ENCODE data around the gene SELENOF. TPM values are rescaled to one million over a fixed set of nuclear protein-coding genes. Genes with fewer than 3 reads are reported as not detected.

SELENOF gene
- total RNA-seq, 1 experiment from 2014 or later: 175 TPM

GRCh38 chr1:86875722-86876121 lies 38.2 kb downstream of the SELENOF start:
- Histone ChIP-seq H2AFZ (ENCODE audit: low read depth, low read length, poor library complexity, severe bottlenecking) (no peak overlapping the region), H3K4me3 (replicated peaks in 1 of 2; ENCODE audit: low read depth in 1 of 2, low read length in 2 of 2) (no peak overlapping the region), H3K79me2 (ENCODE audit: insufficient read depth, low read length) (peaks cover 12% of the 10 kb centered on the region; the same call in 1 of the 2 replicates), H3K4me1 (ENCODE audit: control insufficient read depth in 1 of 2, insufficient read depth in 2 of 2, low read length in 2 of 2) (no peaks in the 10 kb centered on the region), H3K36me3 (ENCODE audit: control insufficient read depth in 1 of 2, insufficient read depth in 2 of 2, low read length in 2 of 2) (peaks cover 0 to 6% of the 10 kb centered on the region in 2 experiments; a peak in 1 of 4 replicates), H3K9me2 (ENCODE audit: insufficient read depth) (no peaks in the 10 kb centered on the region), H3K9me3 (ENCODE audit: control insufficient read depth in 1 of 2, insufficient read depth in 1 of 2, low read depth in 1 of 2, low read length in 2 of 2) (no peaks in the 10 kb centered on the region), H3K27me3 (ENCODE audit: insufficient read depth, low read length) (no peaks in the 10 kb centered on the region), H4K20me1 (ENCODE audit: insufficient read depth) (peaks cover 4% of the 10 kb centered on the region; the same call in 1 of the 2 replicates), H3K27ac (ENCODE audit: low read depth, low read length) (no peak overlapping the region), H3K9ac (ENCODE audit: low read length) (no peak overlapping the region), H3K4me2 (ENCODE audit: low read length) (no peak overlapping the region)
- intact Hi-C loops (cut with micrococcal nuclease): no loop called here
- DNase-seq (ENCODE audit: low read depth, low spot score): no peak
- no TSS peak for BruUV-seq (replicated peaks)
- ChIA-PET RAD21 (ENCODE audit: low non-redundant PET in 1 of 2, low total read pairs in 2 of 2, uncharacterized antibody in 2 of 2, unreplicated experiment in 2 of 2) (no interaction called here), CTCF (no interaction called here), POLR2A (no interaction called here)
- ATAC-seq: no peak
- TF ChIP-seq EGR1 (IDR thresholded peaks at IDR 0.05; ENCODE audit: low read depth): no peak
- TF ChIP-seq REST (IDR thresholded peaks at IDR 0.05; ENCODE audit: low read depth): no peak
- no peak for TF ChIP-seq POLR2AphosphoS5 (IDR thresholded peaks at IDR 0.05; ENCODE audit: low read depth, low read length)
- TF ChIP-seq SRF (IDR thresholded peaks at IDR 0.05; ENCODE audit: low read depth): no peak
- TF ChIP-seq SP1 (IDR thresholded peaks at IDR 0.05; ENCODE audit: low read depth): no peak
- TF ChIP-seq ZBTB33 (IDR thresholded peaks at IDR 0.05; ENCODE audit: extremely low read depth, insufficient replicate concordance, low read length): no peak
- TF ChIP-seq ELF1 (IDR thresholded peaks at IDR 0.05; ENCODE audit: borderline replicate concordance, low read depth): no peak
- TF ChIP-seq SIN3A (IDR thresholded peaks at IDR 0.05; ENCODE audit: low read depth): no peak
- no peak for TF ChIP-seq YY1 (IDR thresholded peaks at IDR 0.05; ENCODE audit: extremely low read depth, insufficient replicate concordance, low read depth, low read length)
- TF ChIP-seq ZFX (IDR thresholded peaks at IDR 0.05): no peak
- no peak for TF ChIP-seq ATF3 (IDR thresholded peaks at IDR 0.05)
- no peak for TF ChIP-seq TCF7L2 (IDR thresholded peaks at IDR 0.05; ENCODE audit: borderline replicate concordance, extremely low read depth, insufficient read depth, insufficient read length)
- no peak for TF ChIP-seq JUND (IDR thresholded peaks at IDR 0.05)
